ENCODE results near the gene FAM170A.

The FAM170A gene

GRCh38 chr5:119666542-119666941, 37.2 kb downstream of the FAM170A start:
- H3K4me3 ChIP-seq (replicated peaks; ENCODE audit: low read depth, low read length) = no peak overlapping the region
- no peak for DNase-seq (ENCODE audit: extremely low read depth, low read depth)
- no peak for TF ChIP-seq CTCF (IDR thresholded peaks at IDR 0.05; ENCODE audit: low read depth, low read length, missing control alignments)

GRCh38 chr5:119678351-119679028, 49.1 kb downstream of the FAM170A start:
- no peak for DNase-seq (ENCODE audit: extremely low read depth, low read depth)
- no peak for TF ChIP-seq CTCF (IDR thresholded peaks at IDR 0.05; ENCODE audit: low read depth, low read length, missing control alignments)
- no peak overlapping the region for H3K4me3 ChIP-seq (replicated peaks; ENCODE audit: low read depth, low read length)

GRCh38 chr5:119680080-119680479, 50.7 kb downstream of the FAM170A start:
- no peak for DNase-seq (ENCODE audit: extremely low read depth, low read depth)
- no peak for TF ChIP-seq CTCF (IDR thresholded peaks at IDR 0.05; ENCODE audit: low read depth, low read length, missing control alignments)
- no peak overlapping the region for H3K4me3 ChIP-seq (replicated peaks; ENCODE audit: low read depth, low read length)

- H3K4me3 ChIP-seq (replicated peaks; ENCODE audit: low read depth, low read length) = no peak overlapping the region
- TF ChIP-seq CTCF (IDR thresholded peaks at IDR 0.05; ENCODE audit: low read depth, low read length, missing control alignments) = no peak
- DNase-seq (ENCODE audit: extremely low read depth, low read depth) = no peak
Observed at GRCh38 chr5:119681734-119682133, 52.4 kb downstream of the FAM170A start.

GRCh38 chr5:119682372-119682771, 53.0 kb downstream of the FAM170A start:
- no peak overlapping the region for H3K4me3 ChIP-seq (replicated peaks; ENCODE audit: low read depth, low read length)
- no peak for DNase-seq (ENCODE audit: extremely low read depth, low read depth)
- no peak for TF ChIP-seq CTCF (IDR thresholded peaks at IDR 0.05; ENCODE audit: low read depth, low read length, missing control alignments)
